Uterus (tissue), 4 donors: ENCODE results near the gene HOXA10. TPM values are rescaled to one million over a fixed set of nuclear protein-coding genes. Genes with fewer than 3 reads are reported as not detected.

Experiments used
- DNase-seq, 2 donors: peaks; one replicate each; pipeline ENCODE4 v3.0.0-alpha.2; 2019 to 2020
- H3K27ac ChIP-seq, 2 donors: fragments of 200-600 bp; sonication (generic); 1 replicate in 1 of 2; 2 replicates in 1 of 2; pipeline ENCODE4 v1.5.1; 2016 to 2018
- H3K27me3 ChIP-seq, 2 donors: fragments of 200-600 bp; sonication (generic); one replicate each; pipeline ENCODE4 v1.5.1; 2018 to 2019; ENCODE audit warnings: control low read depth in 1 of 2
- H3K36me3 ChIP-seq, 2 donors: fragments of 200-600 bp; sonication (generic); one replicate each; pipeline ENCODE4 v1.5.1; 2019; ENCODE audit warnings: control low read depth in 1 of 2
- H3K4me1 ChIP-seq, 2 donors: fragments of 200-600 bp; sonication (generic); one replicate each; pipeline ENCODE4 v1.5.1; 2018 to 2019; ENCODE audit warnings: control low read depth in 1 of 2
- H3K4me3 ChIP-seq, 2 donors: fragments of 200-600 bp; sonication (generic); 1 replicate in 1 of 2; 2 replicates in 1 of 2; pipeline ENCODE4 v1.5.1; 2018 to 2019; ENCODE audit warnings: mild to moderate bottlenecking in 1 of 2
- H3K9me3 ChIP-seq, 2 donors: fragments of 200-600 bp; sonication (generic); one replicate each; pipeline ENCODE4 v1.5.1; 2019; ENCODE audit warnings: control low read depth in 1 of 2
- POLR2A ChIP-seq, 2 donors: fragments of 450-650 bp; IDR thresholded peaks; one replicate each; pipeline ENCODE4 v1.6.1; 2016; ENCODE audit warnings: antibody characterized with exemption in 2 of 2, mild to moderate bottlenecking in 1 of 2, moderate library complexity in 1 of 2
- intact Hi-C: fragments of 100-400 bp; cut with DNase I; formaldehyde crosslinking; loops from one replicate; pipeline ENCODE4 v1.15.1; 2023; ENCODE audit warnings: low total_unique reads
- total RNA-seq, 4 donors: library from RNA; depleted of rRNA in 3 of 4; stranded (reverse); fragments of >200 nt in 3 of 4; gene quantifications; one replicate each; pipeline versions ENCODE4 v1.1.0 to v1.2.4, GENCODE V29; 2014 to 2023
- TF ChIP-seq, protein P1 (sequence below), 4 experiments: fragments of 200-600 bp in 2 of 4; fragments of 450-650 bp in 2 of 4; sonication (generic) in 2 of 4; IDR thresholded peaks; one replicate each; pipeline ENCODE4 v1.5.1; 2016 to 2019; ENCODE audit warnings: antibody characterized with exemption in 4 of 4, mild to moderate bottlenecking in 2 of 4, moderate library complexity in 1 of 4
- donor health status: DM: yes; HTN: yes; CAD: no.

The HOXA10 gene
- total RNA-seq, 4 donors from 2014 or later = 50.0 to 114 (median 69.0) TPM

DNA sequence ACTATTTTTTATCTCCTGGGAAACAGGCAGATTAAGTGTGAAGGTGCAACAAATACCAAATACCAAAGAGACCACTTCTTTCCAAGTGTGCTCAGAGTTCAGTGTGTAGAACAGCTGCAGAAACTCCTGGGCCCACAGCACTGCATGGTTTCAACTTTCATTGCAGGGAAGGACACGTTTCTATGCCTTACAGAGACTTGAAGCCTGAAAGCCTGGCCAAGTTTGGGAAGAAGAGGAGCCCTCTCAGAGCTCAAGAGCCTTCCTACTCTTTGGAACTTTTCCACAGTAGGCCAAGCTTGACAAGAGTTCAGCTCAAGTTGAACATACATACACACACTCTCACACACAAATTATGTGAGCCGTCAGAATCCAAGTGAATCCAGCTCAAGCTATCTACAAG is 46.1 kb downstream of the HOXA10 start:
- TF ChIP-seq, protein P1, sequence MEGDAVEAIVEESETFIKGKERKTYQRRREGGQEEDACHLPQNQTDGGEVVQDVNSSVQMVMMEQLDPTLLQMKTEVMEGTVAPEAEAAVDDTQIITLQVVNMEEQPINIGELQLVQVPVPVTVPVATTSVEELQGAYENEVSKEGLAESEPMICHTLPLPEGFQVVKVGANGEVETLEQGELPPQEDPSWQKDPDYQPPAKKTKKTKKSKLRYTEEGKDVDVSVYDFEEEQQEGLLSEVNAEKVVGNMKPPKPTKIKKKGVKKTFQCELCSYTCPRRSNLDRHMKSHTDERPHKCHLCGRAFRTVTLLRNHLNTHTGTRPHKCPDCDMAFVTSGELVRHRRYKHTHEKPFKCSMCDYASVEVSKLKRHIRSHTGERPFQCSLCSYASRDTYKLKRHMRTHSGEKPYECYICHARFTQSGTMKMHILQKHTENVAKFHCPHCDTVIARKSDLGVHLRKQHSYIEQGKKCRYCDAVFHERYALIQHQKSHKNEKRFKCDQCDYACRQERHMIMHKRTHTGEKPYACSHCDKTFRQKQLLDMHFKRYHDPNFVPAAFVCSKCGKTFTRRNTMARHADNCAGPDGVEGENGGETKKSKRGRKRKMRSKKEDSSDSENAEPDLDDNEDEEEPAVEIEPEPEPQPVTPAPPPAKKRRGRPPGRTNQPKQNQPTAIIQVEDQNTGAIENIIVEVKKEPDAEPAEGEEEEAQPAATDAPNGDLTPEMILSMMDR (IDR thresholded peaks at IDR 0.05) = no peak
- TF ChIP-seq POLR2A (IDR thresholded peaks at IDR 0.05) = no peak
- Histone ChIP-seq H3K27ac (no peak overlapping the region), H3K9me3 (no peaks in the 10 kb centered on the region), H3K4me3 (no peak overlapping the region), H3K36me3 (no peaks in the 10 kb centered on the region), H3K27me3 (no peaks in the 10 kb centered on the region), H3K4me1 (no peaks in the 10 kb centered on the region)
- intact Hi-C loops = no loop called here
- no peak for DNase-seq

DNA sequence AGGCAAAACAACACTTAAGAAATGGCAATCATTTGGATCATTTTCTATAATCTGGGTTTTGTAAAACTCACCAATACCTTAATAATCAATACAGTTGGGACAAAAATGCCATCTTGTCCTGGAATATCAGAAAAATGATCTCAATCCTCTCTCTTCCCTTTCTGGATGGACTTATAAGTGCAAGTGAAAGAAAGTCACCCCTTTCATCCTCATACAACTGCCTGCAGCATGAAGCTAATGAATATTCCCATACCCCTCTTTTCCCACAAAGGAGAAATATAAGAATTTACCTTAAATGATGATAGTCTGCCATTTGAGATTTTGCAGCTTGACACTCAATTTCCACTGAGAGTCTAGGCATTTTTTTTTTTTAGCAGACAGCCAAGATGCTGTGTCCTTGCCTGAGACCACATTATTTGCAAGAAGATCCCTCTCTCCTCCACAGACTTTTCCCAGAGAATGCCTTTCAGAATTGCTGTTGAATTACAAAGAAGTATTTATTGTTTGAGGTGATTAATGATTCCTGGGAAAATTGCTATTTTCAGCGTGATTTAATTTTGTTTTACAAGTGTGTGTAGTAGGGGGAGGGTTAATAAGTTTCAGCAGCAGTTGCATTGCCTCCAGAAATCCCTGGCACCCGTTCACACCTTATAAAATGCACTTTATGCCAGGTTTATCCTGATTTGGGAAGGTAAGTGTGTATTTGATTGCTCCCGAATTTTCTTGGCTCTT is 47.4 kb downstream of the HOXA10 start:
- no peaks in the 10 kb centered on the region for H3K36me3 ChIP-seq
- H3K27ac ChIP-seq = no peak overlapping the region
- intact Hi-C loops = no loop called here
- no peak for DNase-seq
- no peak overlapping the region for H3K4me3 ChIP-seq
- H3K9me3 ChIP-seq = no peaks in the 10 kb centered on the region
- H3K27me3 ChIP-seq = no peaks in the 10 kb centered on the region
- TF ChIP-seq, protein P1 (IDR thresholded peaks at IDR 0.05) = no peak
- no peak for TF ChIP-seq POLR2A (IDR thresholded peaks at IDR 0.05)
- H3K4me1 ChIP-seq = no peaks in the 10 kb centered on the region

DNA sequence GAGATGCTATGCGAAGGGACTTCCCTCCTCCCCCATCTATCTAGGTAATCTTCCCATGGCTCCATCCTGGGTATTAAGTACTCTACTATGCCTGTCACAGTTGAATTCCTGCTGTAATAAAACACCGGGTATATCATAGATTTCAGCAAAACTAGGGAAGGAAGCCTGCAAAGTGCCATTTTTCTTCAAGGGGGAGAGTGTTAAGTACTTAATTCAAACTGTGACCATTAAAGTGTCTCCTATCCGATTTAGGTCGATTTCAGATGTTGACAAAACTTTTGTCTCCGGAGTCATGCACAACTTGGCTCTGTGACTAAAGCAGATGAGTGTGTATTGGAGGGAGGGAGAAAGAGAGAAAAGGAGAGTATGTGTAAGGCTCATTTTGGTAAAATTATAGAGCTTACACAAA is 48.1 kb downstream of the HOXA10 start:
- no peaks in the 10 kb centered on the region for H3K27me3 ChIP-seq

DNA sequence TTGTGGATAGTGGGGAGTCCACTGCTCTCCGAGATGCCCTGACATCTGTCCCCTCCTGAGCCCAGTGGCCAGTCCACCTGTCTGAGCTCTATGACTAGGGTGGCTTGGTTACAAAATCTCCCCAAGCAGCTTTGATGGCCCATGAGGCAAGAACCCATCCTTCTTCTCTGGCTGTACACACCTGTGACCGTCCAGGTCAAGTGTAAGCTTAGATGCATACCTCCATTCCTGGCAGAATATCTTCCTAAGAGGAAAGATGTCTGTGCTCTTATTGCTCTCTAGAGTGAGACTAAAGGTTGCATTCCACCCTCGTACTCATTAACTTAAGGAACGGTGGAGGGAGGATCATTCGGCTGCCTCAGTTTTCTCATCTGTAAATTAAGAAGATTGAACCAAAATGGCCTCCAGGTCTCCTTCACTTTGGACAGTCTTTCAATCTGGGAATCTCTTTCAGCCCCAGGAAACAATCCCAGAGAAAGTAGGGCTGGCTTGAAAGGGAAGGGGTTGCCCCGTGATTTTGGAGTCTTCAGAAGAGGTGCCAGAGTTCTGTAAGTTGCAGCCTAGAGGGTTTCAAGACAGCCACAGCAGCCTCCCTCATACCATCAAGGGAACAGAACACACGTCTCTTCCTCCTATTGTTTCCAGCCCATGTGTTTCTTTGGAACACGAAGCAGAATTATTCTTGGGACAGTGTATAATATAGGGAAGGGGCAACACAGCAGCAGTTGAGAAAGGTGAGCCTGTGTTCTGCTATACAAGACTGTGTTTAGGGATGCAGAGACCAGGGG is 49.0 kb downstream of the HOXA10 start:
- Histone ChIP-seq H3K4me3 (no peak overlapping the region), H3K36me3 (no peaks in the 10 kb centered on the region), H3K27me3 (no peaks in the 10 kb centered on the region), H3K27ac (peak overlapping the region in 1 of 2 donors; percentile 39), H3K9me3 (no peaks in the 10 kb centered on the region), H3K4me1 (no peaks in the 10 kb centered on the region)
- DNase-seq = no peak
- TF ChIP-seq, protein P1 (IDR thresholded peaks at IDR 0.05) = no peak
- no peak for TF ChIP-seq POLR2A (IDR thresholded peaks at IDR 0.05)
- intact Hi-C loops = no loop called here

More for the DNA sequence above, 48.1 kb downstream of the HOXA10 start:
- Histone ChIP-seq H3K4me3 (no peak overlapping the region), H3K36me3 (no peaks in the 10 kb centered on the region), H3K9me3 (no peaks in the 10 kb centered on the region), H3K4me1 (no peaks in the 10 kb centered on the region), H3K27ac (no peak overlapping the region)
- no peak for TF ChIP-seq POLR2A (IDR thresholded peaks at IDR 0.05)
- TF ChIP-seq, protein P1 (IDR thresholded peaks at IDR 0.05) = no peak
- intact Hi-C loops = no loop called here
- no peak for DNase-seq
